Ascending aorta (tissue), 2 donors: ENCODE measurements around the gene PCK2. TPM values are rescaled to one million over a fixed set of nuclear protein-coding genes. Genes with fewer than 3 reads are reported as not detected.

Experiments
- DNase-seq, 2 donors: peaks; one replicate each; pipeline ENCODE4 v3.0.0-alpha.2; 2019; ENCODE audit warnings: low spot score in 2 of 2
- H3K27ac ChIP-seq, 2 donors: fragments of 200-600 bp; sonication (generic); one replicate each; pipeline ENCODE4 v1.5.1; 2016 to 2017; ENCODE audit warnings: mild to moderate bottlenecking in 1 of 2
- H3K27me3 ChIP-seq: fragments of 200-600 bp; sonication (generic); one replicate; pipeline ENCODE4 v1.5.1; 2017
- H3K36me3 ChIP-seq, 2 donors: fragments of 200-600 bp; sonication (generic); one replicate each; pipeline ENCODE4 v1.5.1; 2016
- H3K4me1 ChIP-seq, 2 donors: fragments of 200-600 bp; sonication (generic); one replicate each; pipeline ENCODE4 v1.5.1; 2016 to 2017; ENCODE audit warnings: mild to moderate bottlenecking in 1 of 2
- H3K4me3 ChIP-seq, 2 donors: fragments of 200-600 bp; sonication (generic); one replicate each; pipeline ENCODE4 v1.5.1; 2016 to 2017; ENCODE audit warnings: mild to moderate bottlenecking in 1 of 2
- H3K9me3 ChIP-seq, 2 donors: fragments of 200-600 bp; sonication (generic); one replicate each; pipeline ENCODE4 v1.5.1; 2016
- intact Hi-C: fragments of 100-400 bp; cut with DNase I; formaldehyde crosslinking; loops from one replicate; pipeline ENCODE4 v1.15.1; 2023
- total RNA-seq: library from RNA; depleted of rRNA; stranded (reverse); fragments of >200 nt; gene quantifications from one replicate; pipeline ENCODE4 v1.1.0, GENCODE V29; 2016
- TF ChIP-seq, protein P1 (sequence below), 3 experiments: fragments of 200-600 bp in 2 of 3; fragments of 450-650 bp in 1 of 3; sonication (generic) in 2 of 3; IDR thresholded peaks; one replicate each; pipeline ENCODE4 v1.5.1; 2016 to 2019; ENCODE audit warnings: antibody characterized with exemption in 3 of 3, mild to moderate bottlenecking in 1 of 3, moderate library complexity in 1 of 3

Gene PCK2
- total RNA-seq, 1 donor from 2014 or later = 26.1 TPM

- no peaks in the 10 kb centered on the region for H3K27me3 ChIP-seq
- intact Hi-C loops = loop anchor here (10.0 kb wide), 2 partner anchors 249 to 641 kb away; partner anchors contain the start of gene NFATC4
- no peaks in the 10 kb centered on the region for H3K9me3 ChIP-seq
- no peak overlapping the region for H3K27ac ChIP-seq
- TF ChIP-seq, protein P1, sequence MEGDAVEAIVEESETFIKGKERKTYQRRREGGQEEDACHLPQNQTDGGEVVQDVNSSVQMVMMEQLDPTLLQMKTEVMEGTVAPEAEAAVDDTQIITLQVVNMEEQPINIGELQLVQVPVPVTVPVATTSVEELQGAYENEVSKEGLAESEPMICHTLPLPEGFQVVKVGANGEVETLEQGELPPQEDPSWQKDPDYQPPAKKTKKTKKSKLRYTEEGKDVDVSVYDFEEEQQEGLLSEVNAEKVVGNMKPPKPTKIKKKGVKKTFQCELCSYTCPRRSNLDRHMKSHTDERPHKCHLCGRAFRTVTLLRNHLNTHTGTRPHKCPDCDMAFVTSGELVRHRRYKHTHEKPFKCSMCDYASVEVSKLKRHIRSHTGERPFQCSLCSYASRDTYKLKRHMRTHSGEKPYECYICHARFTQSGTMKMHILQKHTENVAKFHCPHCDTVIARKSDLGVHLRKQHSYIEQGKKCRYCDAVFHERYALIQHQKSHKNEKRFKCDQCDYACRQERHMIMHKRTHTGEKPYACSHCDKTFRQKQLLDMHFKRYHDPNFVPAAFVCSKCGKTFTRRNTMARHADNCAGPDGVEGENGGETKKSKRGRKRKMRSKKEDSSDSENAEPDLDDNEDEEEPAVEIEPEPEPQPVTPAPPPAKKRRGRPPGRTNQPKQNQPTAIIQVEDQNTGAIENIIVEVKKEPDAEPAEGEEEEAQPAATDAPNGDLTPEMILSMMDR (IDR thresholded peaks at IDR 0.05) = no peak
- H3K4me1 ChIP-seq = peaks cover 9 to 16% of the 10 kb centered on the region in 2 donors
- no peak for DNase-seq
- peak overlapping the region; percentile 78 to 79 for H3K4me3 ChIP-seq
- peaks cover 42 to 43% of the 10 kb centered on the region in 2 donors for H3K36me3 ChIP-seq
Measured at GRCh38 chr14:24116128-24116814, 22.2 kb downstream of the PCK2 start.

- DNase-seq = no peak
- H3K9me3 ChIP-seq = no peaks in the 10 kb centered on the region
- no peak overlapping the region for H3K4me3 ChIP-seq
- peaks cover 51 to 52% of the 10 kb centered on the region in 2 donors for H3K36me3 ChIP-seq
- no peak overlapping the region for H3K27ac ChIP-seq
- TF ChIP-seq, protein P1 (IDR thresholded peaks at IDR 0.05) = no peak
- intact Hi-C loops = loop anchor here (10.0 kb wide), 2 partner anchors 248 to 642 kb away; partner anchors contain the start of gene NFATC4
- no peaks in the 10 kb centered on the region for H3K27me3 ChIP-seq
- peaks cover 9 to 16% of the 10 kb centered on the region in 2 donors for H3K4me1 ChIP-seq
Measured at GRCh38 chr14:24117179-24117578, 23.1 kb downstream of the PCK2 start.

DNA sequence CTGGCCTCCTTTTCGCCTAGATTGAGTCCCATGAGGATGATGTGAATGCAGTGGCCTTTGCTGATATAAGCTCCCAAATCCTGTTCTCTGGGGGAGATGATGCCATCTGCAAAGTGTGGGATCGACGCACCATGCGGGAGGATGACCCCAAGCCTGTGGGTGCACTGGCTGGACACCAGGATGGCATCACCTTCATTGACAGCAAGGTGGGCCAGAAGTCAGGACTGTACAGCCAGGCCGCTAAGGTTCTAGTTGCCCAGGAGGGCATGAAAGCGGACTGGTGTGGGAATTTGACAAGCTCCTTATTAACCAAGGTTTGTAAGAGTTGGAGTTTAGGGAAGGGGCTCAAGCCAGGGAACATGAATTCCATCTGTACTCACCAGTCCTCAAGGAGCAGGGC lies 25.6 kb downstream of the PCK2 start:
- peaks cover 9 to 14% of the 10 kb centered on the region in 2 donors for H3K4me1 ChIP-seq
- peaks cover 70 to 75% of the 10 kb centered on the region in 2 donors for H3K36me3 ChIP-seq
- intact Hi-C loops = loop anchor here (10.0 kb wide), 2 partner anchors 245 to 645 kb away; partner anchors contain the start of gene NFATC4
- no peak overlapping the region for H3K4me3 ChIP-seq
- H3K9me3 ChIP-seq = no peaks in the 10 kb centered on the region
- H3K27ac ChIP-seq = no peak overlapping the region
- no peak for DNase-seq
- TF ChIP-seq, protein P1 (IDR thresholded peaks at IDR 0.05) = no peak
- no peaks in the 10 kb centered on the region for H3K27me3 ChIP-seq

DNA sequence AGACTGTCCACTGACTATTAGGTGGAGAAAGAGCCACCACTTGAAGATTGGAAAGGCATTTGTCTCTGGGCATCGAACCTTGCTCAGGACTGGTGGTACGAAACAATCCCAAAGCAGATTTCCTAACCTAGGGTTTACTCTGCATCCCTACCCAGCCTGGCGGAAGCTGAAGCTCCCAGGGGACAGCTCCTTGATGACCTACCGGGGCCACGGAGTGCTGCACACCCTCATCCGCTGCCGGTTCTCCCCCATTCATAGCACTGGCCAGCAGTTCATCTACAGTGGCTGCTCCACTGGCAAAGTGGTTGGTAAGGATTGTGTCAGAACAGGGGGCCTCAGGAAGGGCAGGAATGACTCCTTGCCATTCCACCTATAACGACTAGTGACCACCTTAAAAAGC lies 27.1 kb downstream of the PCK2 start:
- TF ChIP-seq, protein P1 (IDR thresholded peaks at IDR 0.05) = no peak
- H3K27ac ChIP-seq = no peak overlapping the region
- no peaks in the 10 kb centered on the region for H3K27me3 ChIP-seq
- H3K4me1 ChIP-seq = peaks cover 1 to 5% of the 10 kb centered on the region in 2 donors
- H3K4me3 ChIP-seq = no peak overlapping the region
- DNase-seq = no peak
- H3K9me3 ChIP-seq = no peaks in the 10 kb centered on the region
- peaks cover 70 to 75% of the 10 kb centered on the region in 2 donors for H3K36me3 ChIP-seq
- intact Hi-C loops = no loop called here

- H3K27ac ChIP-seq = no peak overlapping the region
- no peaks in the 10 kb centered on the region for H3K4me1 ChIP-seq
- intact Hi-C loops = no loop called here
- TF ChIP-seq, protein P1 (IDR thresholded peaks at IDR 0.05) = no peak
- no peaks in the 10 kb centered on the region for H3K9me3 ChIP-seq
- H3K27me3 ChIP-seq = no peaks in the 10 kb centered on the region
- no peak for DNase-seq
- H3K36me3 ChIP-seq = peaks cover 67 to 69% of the 10 kb centered on the region in 2 donors
- no peak overlapping the region for H3K4me3 ChIP-seq
Measured at GRCh38 chr14:24122416-24122815, 28.3 kb downstream of the PCK2 start.
